GM23248 (cell line): ENCODE measurements around the gene POU2F1. TPM values are rescaled to one million over a fixed set of nuclear protein-coding genes. Genes with fewer than 3 reads are reported as not detected.

ENCODE experiments used
- DNase-seq: peaks from one replicate; pipeline ENCODE4 v3.0.0-alpha.2; 2015
- H2AFZ ChIP-seq: fragments of 200-600 bp; sonication (generic); 2 replicates; pipeline ENCODE4 v1.6.1; 2016; ENCODE audit warnings: antibody characterized with exemption
- H3F3A ChIP-seq: fragments of 200-600 bp; sonication (generic); 2 replicates; pipeline ENCODE4 v1.6.1; 2016; ENCODE audit warnings: mild to moderate bottlenecking, antibody characterized with exemption, mixed run types; ENCODE audit not compliant: insufficient read depth
- H3K27ac ChIP-seq: fragments of 200-600 bp; sonication (generic); 2 replicates; pipeline ENCODE4 v1.5.1; 2016; ENCODE audit warnings: mild to moderate bottlenecking
- H3K27me3 ChIP-seq: fragments of 200-600 bp; sonication (generic); replicated peaks from 2 replicates; pipeline ENCODE4 v1.6.1; 2016; ENCODE audit warnings: mild to moderate bottlenecking; ENCODE audit not compliant: insufficient read depth
- H3K36me3 ChIP-seq: fragments of 200-600 bp; sonication (generic); 2 replicates; pipeline ENCODE4 v1.6.1; 2016; ENCODE audit warnings: low read depth, mild to moderate bottlenecking
- H3K4me1 ChIP-seq: fragments of 200-600 bp; sonication (generic); 2 replicates; pipeline ENCODE4 v1.6.1; 2016; ENCODE audit warnings: mild to moderate bottlenecking; ENCODE audit not compliant: insufficient read depth
- H3K4me2 ChIP-seq: fragments of 200-600 bp; sonication (generic); one replicate; pipeline ENCODE4 v1.6.1; 2016; ENCODE audit warnings: mild to moderate bottlenecking; ENCODE audit not compliant: unreplicated experiment
- H3K4me3 ChIP-seq: fragments of 200-600 bp; sonication (generic); 2 replicates; pipeline ENCODE4 v1.5.1; 2016; ENCODE audit warnings: mild to moderate bottlenecking
- H3K79me2 ChIP-seq: fragments of 200-600 bp; sonication (generic); 2 replicates; pipeline ENCODE4 v1.6.1; 2016; ENCODE audit warnings: mild to moderate bottlenecking; ENCODE audit not compliant: insufficient read depth
- H3K9ac ChIP-seq: fragments of 200-600 bp; sonication (generic); 2 replicates; pipeline ENCODE4 v1.6.1; 2016; ENCODE audit warnings: mild to moderate bottlenecking
- H3K9me2 ChIP-seq: fragments of 200-600 bp; sonication (generic); 2 replicates; pipeline ENCODE4 v1.6.1; 2016; ENCODE audit warnings: mixed run types, mild to moderate bottlenecking, moderate library complexity; ENCODE audit not compliant: insufficient read depth
- H3K9me3 ChIP-seq: fragments of 200-600 bp; sonication (generic); one replicate; pipeline ENCODE4 v1.6.1; 2017; ENCODE audit warnings: low read depth
- H4K20me1 ChIP-seq: fragments of 200-600 bp; sonication (generic); 2 replicates; pipeline ENCODE4 v1.6.0; 2016; ENCODE audit not compliant: insufficient read depth
- EZH2 ChIP-seq: fragments of 200-600 bp; sonication (generic); IDR thresholded peaks from 2 replicates; pipeline ENCODE4 v1.6.1; 2018; ENCODE audit warnings: antibody characterized with exemption, mild to moderate bottlenecking; ENCODE audit not compliant: insufficient read depth, poor library complexity, severe bottlenecking
- EZH2phosphoT487 ChIP-seq: fragments of 200-600 bp; sonication (generic); IDR thresholded peaks from 2 replicates; pipeline ENCODE4 v1.6.1; 2018; ENCODE audit warnings: antibody characterized with exemption, moderate library complexity, mild to moderate bottlenecking, low read depth; ENCODE audit not compliant: insufficient read depth
- WGBS, 2 experiments: methylation state at CpG; one replicate each; pipeline ENCODE4 v1.1.6; 2015 to 2017; ENCODE audit warnings: low lambda C conversion rate in 2 of 2, low coverage in 1 of 2; ENCODE audit errors: missing lambda C conversion rate in 2 of 2; 5-methylcytosine and 5-hydroxymethylcytosine counted together
- in situ Hi-C: fragments of 300-500 bp; cut with MboI; formaldehyde crosslinking; loops from 2 replicates; pipeline ENCODE4 v1.15.0; 2020
- polyA plus RNA-seq: library from polyadenylated mRNA; unstranded; fragments of >200 nt; fragmentation: Nextera tagmentation; extraction: Ambion mirVana; gene quantifications from 2 replicates; pipeline ENCODE4 v1.2.1, GENCODE V29; 2016
- total RNA-seq: library from RNA; depleted of rRNA; stranded (reverse); fragments of >200 nt; shearing (Covaris generic); gene quantifications from 2 replicates; pipeline ENCODE4 v1.2.3, GENCODE V29; 2014

Gene POU2F1
- total and polyA plus RNA-seq, 2 experiments from 2014 or later, result 3.4 to 3.7 TPM

DNA sequence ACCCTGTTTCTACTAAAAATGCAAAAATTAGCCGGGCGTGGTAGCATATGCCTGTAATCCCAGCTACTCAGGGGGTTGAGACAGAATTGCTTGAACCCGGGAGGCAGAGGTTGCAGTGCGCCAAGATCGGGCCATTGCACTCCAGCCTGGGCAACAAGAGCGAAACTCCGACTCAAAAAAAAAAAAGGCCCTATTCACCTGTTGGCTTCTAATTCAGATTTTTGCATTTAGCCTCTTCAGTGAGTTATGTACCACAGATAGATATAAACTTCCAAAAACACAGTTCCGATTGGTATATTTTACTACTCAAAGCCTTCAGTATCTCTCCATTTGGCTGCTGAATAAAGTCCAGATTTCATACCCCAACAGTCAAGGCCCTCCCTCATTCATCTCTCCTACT lies 42.7 kb downstream of the POU2F1 start:
- 98% methylated on average over 8 of the region's 8 CpGs for WGBS, 2 experiments
- TF ChIP-seq EZH2phosphoT487 (no peak), EZH2 (no peak)
- in situ Hi-C loops, result loop anchor here (10.0 to 25.0 kb wide), 2 partner anchors 181 to 274 kb away; no protein-coding TSS in a partner anchor
- peaks cover 8% of the 10 kb centered on the region; the same call in 1 of the 2 replicates for H4K20me1 ChIP-seq
- no peak overlapping the region for H3K4me2 ChIP-seq
- H3K36me3 ChIP-seq, result no peaks in the 10 kb centered on the region
- no peak overlapping the region for H2AFZ ChIP-seq
- H3K27me3 ChIP-seq, result no peaks in the 10 kb centered on the region
- H3K79me2 ChIP-seq, result peaks cover 78% of the 10 kb centered on the region
- 0 out of 2 replicates have a peak, but pooled peaks cover 9% of the 10 kb centered on the region for H3K4me1 ChIP-seq
- H3F3A ChIP-seq, result 0 out of 2 replicates have a peak, but pooled peaks cover 4% of the 10 kb centered on the region
- H3K27ac ChIP-seq, result no peak overlapping the region
- no peak overlapping the region for H3K9ac ChIP-seq
- H3K9me2 ChIP-seq, result no peaks in the 10 kb centered on the region
- H3K9me3 ChIP-seq, result no peaks in the 10 kb centered on the region
- H3K4me3 ChIP-seq, result no peak overlapping the region
- no peak for DNase-seq

DNA sequence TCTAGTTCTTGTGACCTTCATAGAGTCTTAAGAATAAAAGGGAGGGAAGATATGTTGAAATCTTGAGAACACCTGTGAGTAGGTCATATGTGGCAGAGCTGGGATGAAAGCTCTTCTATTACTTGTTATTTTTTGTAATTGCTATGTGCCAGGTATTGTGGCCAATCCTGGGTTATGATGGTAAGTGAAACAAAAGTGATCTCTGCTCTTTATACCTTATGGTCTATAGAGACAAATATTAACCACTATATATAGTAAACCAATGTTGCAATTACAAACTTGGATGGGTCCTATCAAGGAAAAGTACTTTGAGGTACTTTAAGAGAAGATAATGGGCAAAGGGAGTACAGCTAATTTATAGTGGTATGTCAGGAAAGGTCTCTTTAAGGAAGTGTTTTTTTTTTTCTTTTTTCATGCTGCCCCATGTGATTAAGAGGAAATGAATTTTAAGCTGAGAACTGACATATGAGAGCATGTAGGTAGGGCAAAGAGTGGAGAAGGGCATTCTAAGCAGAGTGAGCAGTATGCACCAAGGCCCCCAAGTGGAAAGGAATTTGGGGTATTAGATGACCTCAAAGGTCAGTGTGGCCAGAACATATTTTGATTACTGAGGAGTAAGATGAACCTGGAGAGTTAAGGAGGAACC lies 43.3 kb downstream of the POU2F1 start:
- in situ Hi-C loops, result loop anchor here (10.0 to 25.0 kb wide), 2 partner anchors 181 to 273 kb away; no protein-coding TSS in a partner anchor
- Histone ChIP-seq H3K9me2 (no peaks in the 10 kb centered on the region), H3K9ac (no peak overlapping the region), H4K20me1 (peaks cover 7% of the 10 kb centered on the region; the same call in 1 of the 2 replicates), H3K27ac (no peak overlapping the region), H3K4me3 (no peak overlapping the region), H3K36me3 (no peaks in the 10 kb centered on the region), H3K79me2 (peaks cover 78% of the 10 kb centered on the region), H3F3A (0 out of 2 replicates have a peak, but pooled peaks cover 4% of the 10 kb centered on the region), H3K4me2 (no peak overlapping the region), H3K9me3 (no peaks in the 10 kb centered on the region), H3K27me3 (no peaks in the 10 kb centered on the region), H3K4me1 (0 out of 2 replicates have a peak, but pooled peaks cover 9% of the 10 kb centered on the region), H2AFZ (no peak overlapping the region)
- TF ChIP-seq EZH2phosphoT487 (no peak), EZH2 (no peak)
- DNase-seq, result no peak

DNA sequence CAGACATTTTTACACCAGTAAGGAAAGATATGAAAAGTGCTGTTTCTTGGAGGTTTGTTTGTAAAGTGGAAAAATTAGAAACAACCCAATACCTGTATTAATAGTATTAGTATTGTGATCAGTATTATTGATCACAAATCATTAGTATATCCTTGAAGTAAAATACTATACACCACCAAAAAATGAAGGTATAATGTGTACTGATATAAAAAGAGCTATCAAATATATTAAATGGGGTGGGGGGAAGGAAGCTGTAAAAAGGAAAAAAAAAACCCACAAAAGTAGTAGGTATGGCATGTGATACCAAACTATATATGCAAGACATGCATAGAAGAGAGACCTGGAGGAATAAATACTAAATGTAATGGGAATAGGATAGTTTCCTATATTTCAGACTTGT lies 46.3 kb downstream of the POU2F1 start:
- no peak overlapping the region for H3K27ac ChIP-seq
- H3K9me3 ChIP-seq, result no peaks in the 10 kb centered on the region
- in situ Hi-C loops, result loop anchor here (10.0 to 25.0 kb wide), 2 partner anchors 178 to 270 kb away; no protein-coding TSS in a partner anchor
- no peak overlapping the region for H2AFZ ChIP-seq
- DNase-seq, result no peak
- H3K9me2 ChIP-seq, result no peaks in the 10 kb centered on the region
- TF ChIP-seq EZH2, result no peak
- TF ChIP-seq EZH2phosphoT487, result no peak
- H3K4me3 ChIP-seq, result no peak overlapping the region
- H3K4me1 ChIP-seq, result 0 out of 2 replicates have a peak, but pooled peaks cover 9% of the 10 kb centered on the region
- no peak overlapping the region for H3K4me2 ChIP-seq
- no peaks in the 10 kb centered on the region for H3K27me3 ChIP-seq
- peaks cover 3% of the 10 kb centered on the region; the same call in 1 of the 2 replicates for H4K20me1 ChIP-seq
- 0 out of 2 replicates have a peak, but pooled peaks cover 4% of the 10 kb centered on the region for H3F3A ChIP-seq
- no peak overlapping the region for H3K9ac ChIP-seq
- peaks cover 75% of the 10 kb centered on the region for H3K79me2 ChIP-seq
- H3K36me3 ChIP-seq, result no peaks in the 10 kb centered on the region

DNA sequence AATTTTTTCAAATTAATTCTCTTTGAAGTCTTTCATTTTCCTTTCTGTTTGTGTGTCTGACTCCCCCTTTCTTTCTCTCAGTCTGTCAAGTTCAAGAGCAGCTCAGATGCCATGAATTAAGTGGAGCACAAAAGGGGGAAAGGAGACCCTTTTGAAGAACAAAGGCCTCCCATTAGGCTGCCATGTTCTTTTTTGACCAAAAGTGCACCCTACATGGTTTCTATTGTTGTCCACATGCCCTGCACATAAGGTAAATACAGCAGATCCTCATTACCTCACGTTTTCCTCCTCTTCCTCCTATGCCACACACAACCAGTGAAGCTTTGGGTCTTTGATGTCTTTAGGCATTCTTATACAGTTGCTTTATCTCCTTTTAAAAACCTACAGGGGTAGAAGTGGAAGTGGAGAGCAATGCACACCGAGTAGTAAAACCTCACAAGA lies 47.7 kb downstream of the POU2F1 start:
- no peaks in the 10 kb centered on the region for H4K20me1 ChIP-seq
- TF ChIP-seq EZH2 (no peak), EZH2phosphoT487 (no peak)
- H3K79me2 ChIP-seq, result peaks cover 62% of the 10 kb centered on the region
- H3K27me3 ChIP-seq, result no peaks in the 10 kb centered on the region
- WGBS, 2 experiments, result 74 to 81% methylated on average over 2 of the region's 2 CpGs
- H3K4me2 ChIP-seq, result no peak overlapping the region
- no peaks in the 10 kb centered on the region for H3K36me3 ChIP-seq
- in situ Hi-C loops, result loop anchor here (10.0 to 25.0 kb wide), 2 partner anchors 176 to 269 kb away; no protein-coding TSS in a partner anchor
- no peaks in the 10 kb centered on the region for H3K9me2 ChIP-seq
- no peak overlapping the region for H3K27ac ChIP-seq
- H3K9ac ChIP-seq, result no peak overlapping the region
- H3K4me3 ChIP-seq, result no peak overlapping the region
- no peak for DNase-seq
- H3K9me3 ChIP-seq, result no peaks in the 10 kb centered on the region
- 0 out of 2 replicates have a peak, but pooled peaks cover 9% of the 10 kb centered on the region for H3K4me1 ChIP-seq
- H2AFZ ChIP-seq, result no peak overlapping the region
- 0 out of 2 replicates have a peak, but pooled peaks cover 4% of the 10 kb centered on the region for H3F3A ChIP-seq
